Ovary (tissue), 9 donors: ENCODE data around the gene DNAJC17. TPM values are rescaled to one million over a fixed set of nuclear protein-coding genes. Genes with fewer than 3 reads are reported as not detected.

ENCODE experiments used
- DNase-seq, 5 donors: peaks; one replicate each; pipeline ENCODE4 v3.0.0-alpha.2; 2019 to 2020
- H3K27ac ChIP-seq, 2 donors: fragments of 200-600 bp; one replicate each; pipeline versions ENCODE4 v1.5.1 to v1.8.0; 2019 to 2022
- H3K27me3 ChIP-seq: fragments of 200-600 bp; one replicate; pipeline ENCODE4 v1.8.0; 2022
- H3K36me3 ChIP-seq: fragments of 200-600 bp; sonication (generic); one replicate; pipeline ENCODE4 v1.5.1; 2019
- H3K4me1 ChIP-seq: one replicate; pipeline ENCODE4 v1.8.1; 2013; ENCODE audit warnings: mild to moderate bottlenecking, moderate library complexity; ENCODE audit not compliant: insufficient read depth
- H3K4me3 ChIP-seq: fragments of 200-600 bp; sonication (generic); one replicate; pipeline ENCODE4 v1.5.1; 2017
- H3K9me3 ChIP-seq, 2 donors: fragments of 200-600 bp in 1 of 2; sonication (generic) in 1 of 2; one replicate each; pipeline versions ENCODE4 v1.5.1 to v1.8.1; 2013 to 2019; ENCODE audit warnings: mild to moderate bottlenecking in 1 of 2, moderate library complexity in 1 of 2
- CTCF ChIP-seq, 3 donors: fragments of 450-650 bp in 2 of 3; fragments of 200-600 bp in 1 of 3; IDR thresholded peaks; one replicate each; pipeline versions ENCODE4 v1.5.1 to v1.8.0; 2016 to 2022; ENCODE audit warnings: antibody characterized with exemption in 3 of 3, mild to moderate bottlenecking in 1 of 3
- EP300 ChIP-seq: sonication (generic); formaldehyde crosslinking; IDR thresholded peaks from one replicate; pipeline ENCODE4 v1.6.1; 2017; ENCODE audit warnings: antibody characterized with exemption
- POLR2A ChIP-seq: fragments of 450-650 bp; IDR thresholded peaks from one replicate; pipeline ENCODE4 v1.6.1; 2017; ENCODE audit warnings: antibody characterized with exemption, mild to moderate bottlenecking, moderate library complexity
- WGBS, 3 donors: extraction: QIAGEN DNeasy Blood & Tissue Kit in 1 of 3; methylation state at CpG; one replicate each; pipeline versions ENCODE4 v1.1.5 to v1.1.7; 2013 to 2017; 5-methylcytosine and 5-hydroxymethylcytosine counted together
- intact Hi-C, 4 donors: fragments of 100-400 bp; cut with DNase I; formaldehyde crosslinking; loops; one replicate each; pipeline versions ENCODE4 v1.11.0 to v1.15.1; 2022 to 2023
- polyA plus RNA-seq, 2 donors: library from polyadenylated mRNA; stranded (reverse); fragments of 200-250 nt in 1 of 2; fragments of 350-450 nt in 1 of 2; fragmentation: Illumina TruSeq in 1 of 2; extraction: RNeasy Lipid Tissue Mini Kit (QIAGEN cat#74804) in 1 of 2; gene quantifications; one replicate each; pipeline ENCODE4 v1.2.3, GENCODE V29; 2013 to 2014
- total RNA-seq, 7 donors: library from RNA; depleted of rRNA in 2 of 7; stranded (reverse); fragments of >200 nt in 2 of 7; fragmentation: NEBNext Ultra II Directional in 3 of 7; extraction: Animal tissue kit (Norgen Biotek cat#: 25700) in 3 of 7; gene quantifications; one replicate each; pipeline versions ENCODE4 v1.1.0 to v1.2.4, GENCODE V29; 2016 to 2023
- donor health status: DM: no; HTN: no; CAD: no; lungs with moderate emphysema.
- donor health status: DM: no; HTN: no; CAD: no.
- donor health status: Bipolar disorder and iron deficiency.
- donor health status: DM: yes; HTN: yes; CAD: no.
- donor health status: DM: no; HTN: no; CAD: no.
- donor health status: DM: yes; HTN: yes; CAD: no.

Gene DNAJC17
- total and polyA plus RNA-seq, 9 donors = 10.5 to 57.9 (median 31.7) TPM

GRCh38 chr15:40843885-40844695, 36.8 kb upstream of the DNAJC17 start, which contains the start of gene SPINT1:
Gene SPINT1 (plus strand): TSS chr15:40844048. CDS start chr15:40844555, 507 bp downstream.
- H3K27ac ChIP-seq = no peak within 1 kb of the TSS
- H3K27me3 ChIP-seq = peaks cover 2% of the 10 kb centered on the region
- no peak for DNase-seq
- H3K36me3 ChIP-seq = no peaks in the 10 kb centered on the region
- intact Hi-C loops = no loop called here
- 0 to 1% (median 0%) methylated on average over 47 to 89 of the region's 89 CpGs for WGBS, 3 donors
- no peaks in the 10 kb centered on the region for H3K9me3 ChIP-seq
- TF ChIP-seq CTCF (IDR thresholded peaks at IDR 0.05) (no peak), EP300 (no peak), POLR2A (no peak)
- H3K4me1 ChIP-seq = no peaks in the 10 kb centered on the region
- H3K4me3 ChIP-seq = peak within 1 kb of the TSS; percentile 42

- WGBS, 3 donors = 11 to 24% (median 17%) methylated on average over 26 to 34 of the region's 34 CpGs
- DNase-seq = no peak
- Histone ChIP-seq H3K4me1 (no peaks in the 10 kb centered on the region), H3K4me3 (peak overlapping the region; percentile 42), H3K9me3 (no peaks in the 10 kb centered on the region), H3K36me3 (no peaks in the 10 kb centered on the region), H3K27me3 (peaks cover 2% of the 10 kb centered on the region), H3K27ac (no peak overlapping the region)
- TF ChIP-seq CTCF (IDR thresholded peaks at IDR 0.05) = no peak
- no peak for TF ChIP-seq EP300
- no peak for TF ChIP-seq POLR2A
- intact Hi-C loops = no loop called here
Observed at GRCh38 chr15:40843261-40843884, 36.1 kb upstream of the DNAJC17 start.

- H3K4me3 ChIP-seq = no peak overlapping the region
- no peaks in the 10 kb centered on the region for H3K9me3 ChIP-seq
- intact Hi-C loops = no loop called here
- H3K4me1 ChIP-seq = no peaks in the 10 kb centered on the region
- DNase-seq = no peak
- H3K27ac ChIP-seq = no peak overlapping the region
- H3K36me3 ChIP-seq = no peaks in the 10 kb centered on the region
- TF ChIP-seq CTCF (IDR thresholded peaks at IDR 0.05) = no peak
- TF ChIP-seq EP300 = no peak
- TF ChIP-seq POLR2A = no peak
- WGBS, 3 donors = 74 to 85% (median 83%) methylated on average over 2 of the region's 2 CpGs
- peaks cover 2% of the 10 kb centered on the region for H3K27me3 ChIP-seq
Observed at GRCh38 chr15:40841741-40842140, 34.5 kb upstream of the DNAJC17 start.

DNA sequence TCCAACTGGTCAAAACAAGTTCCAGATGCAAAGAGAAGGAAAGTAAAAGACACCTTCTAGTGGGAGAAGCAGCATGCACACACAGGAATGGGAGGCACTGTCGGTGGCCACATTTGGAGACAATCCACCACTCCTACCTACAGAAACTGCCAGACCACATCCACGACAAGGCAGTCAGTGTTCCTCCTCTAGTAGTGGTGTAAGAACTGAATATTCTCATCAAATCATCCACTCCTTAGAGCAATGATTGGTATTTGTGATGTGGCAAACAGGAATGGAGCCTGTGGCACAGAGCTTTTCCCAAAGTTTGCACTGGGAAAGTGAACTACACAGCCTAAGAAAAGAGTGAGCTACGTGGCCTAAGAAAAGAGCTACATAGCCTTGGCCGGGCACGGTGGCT, 31.5 kb upstream of the DNAJC17 start:
- intact Hi-C loops = no loop called here
- Histone ChIP-seq H3K36me3 (no peaks in the 10 kb centered on the region), H3K27me3 (no peaks in the 10 kb centered on the region), H3K27ac (no peak overlapping the region), H3K4me3 (no peak overlapping the region), H3K4me1 (no peaks in the 10 kb centered on the region), H3K9me3 (no peaks in the 10 kb centered on the region)
- TF ChIP-seq EP300 (no peak), POLR2A (no peak), CTCF (IDR thresholded peaks at IDR 0.05) (no peak)
- 75 to 77% (median 76%) methylated on average over 5 of the region's 5 CpGs for WGBS, 3 donors
- no peak for DNase-seq
